ENCODE measurements around the gene TMEM53. TPM values are rescaled to one million over a fixed set of nuclear protein-coding genes. Genes with fewer than 3 reads are reported as not detected.

Gene TMEM53
- total RNA-seq, 1 experiment from 2014 or later = 10.9 TPM

DNA sequence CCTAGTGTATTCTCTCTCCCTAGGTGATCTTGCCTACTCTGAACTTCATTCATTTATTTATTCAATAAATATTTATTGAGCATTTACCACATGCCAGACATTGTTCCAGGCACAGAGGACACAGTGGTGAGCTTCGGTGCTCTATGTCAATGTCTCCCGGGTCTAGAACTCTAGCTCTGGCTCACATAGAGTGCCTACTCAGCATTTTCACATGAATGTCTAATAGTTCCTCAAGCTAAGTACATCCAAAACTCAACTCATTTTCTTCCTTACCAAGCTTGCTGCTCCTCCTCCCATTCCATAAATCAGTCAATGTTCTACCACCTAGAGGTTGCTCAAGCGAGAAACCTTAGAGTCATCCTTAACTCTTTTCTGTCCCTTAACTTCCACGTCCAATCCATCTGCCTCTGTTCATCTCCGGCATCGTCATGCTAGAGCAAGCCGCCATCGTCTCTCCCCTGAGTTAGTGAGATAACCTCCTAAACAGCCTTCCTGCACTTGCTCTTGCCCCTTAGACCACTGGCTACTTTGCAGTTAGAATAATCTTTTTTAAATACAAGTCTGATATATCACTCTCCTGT is 67.5 kb downstream of the TMEM53 start:
- Mint-ChIP-seq H3K36me3 (ENCODE audit: insufficient read depth, unreplicated experiment) (no peaks in the 10 kb centered on the region), H3K4me3 (ENCODE audit: low read depth, unreplicated experiment) (no peak overlapping the region), H3K27ac (ENCODE audit: unreplicated experiment) (no peak overlapping the region), H3K27me3 (ENCODE audit: unreplicated experiment) (peaks cover 62% of the 10 kb centered on the region), H3K9me3 (ENCODE audit: low read depth, unreplicated experiment) (no peaks in the 10 kb centered on the region), H3K4me1 (ENCODE audit: low read depth, unreplicated experiment) (no peaks in the 10 kb centered on the region)
- CTCF ChIA-PET = no interaction called here
- TF ChIP-seq, protein P1, sequence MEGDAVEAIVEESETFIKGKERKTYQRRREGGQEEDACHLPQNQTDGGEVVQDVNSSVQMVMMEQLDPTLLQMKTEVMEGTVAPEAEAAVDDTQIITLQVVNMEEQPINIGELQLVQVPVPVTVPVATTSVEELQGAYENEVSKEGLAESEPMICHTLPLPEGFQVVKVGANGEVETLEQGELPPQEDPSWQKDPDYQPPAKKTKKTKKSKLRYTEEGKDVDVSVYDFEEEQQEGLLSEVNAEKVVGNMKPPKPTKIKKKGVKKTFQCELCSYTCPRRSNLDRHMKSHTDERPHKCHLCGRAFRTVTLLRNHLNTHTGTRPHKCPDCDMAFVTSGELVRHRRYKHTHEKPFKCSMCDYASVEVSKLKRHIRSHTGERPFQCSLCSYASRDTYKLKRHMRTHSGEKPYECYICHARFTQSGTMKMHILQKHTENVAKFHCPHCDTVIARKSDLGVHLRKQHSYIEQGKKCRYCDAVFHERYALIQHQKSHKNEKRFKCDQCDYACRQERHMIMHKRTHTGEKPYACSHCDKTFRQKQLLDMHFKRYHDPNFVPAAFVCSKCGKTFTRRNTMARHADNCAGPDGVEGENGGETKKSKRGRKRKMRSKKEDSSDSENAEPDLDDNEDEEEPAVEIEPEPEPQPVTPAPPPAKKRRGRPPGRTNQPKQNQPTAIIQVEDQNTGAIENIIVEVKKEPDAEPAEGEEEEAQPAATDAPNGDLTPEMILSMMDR (IDR thresholded peaks at IDR 0.05; ENCODE audit: unreplicated experiment) = no peak
- no TSS peak for BruUV-seq (replicated peaks)
- intact Hi-C loops (cut with micrococcal nuclease; ENCODE audit: unreplicated experiment) = no loop called here
- no peak for DNase-seq

DNA sequence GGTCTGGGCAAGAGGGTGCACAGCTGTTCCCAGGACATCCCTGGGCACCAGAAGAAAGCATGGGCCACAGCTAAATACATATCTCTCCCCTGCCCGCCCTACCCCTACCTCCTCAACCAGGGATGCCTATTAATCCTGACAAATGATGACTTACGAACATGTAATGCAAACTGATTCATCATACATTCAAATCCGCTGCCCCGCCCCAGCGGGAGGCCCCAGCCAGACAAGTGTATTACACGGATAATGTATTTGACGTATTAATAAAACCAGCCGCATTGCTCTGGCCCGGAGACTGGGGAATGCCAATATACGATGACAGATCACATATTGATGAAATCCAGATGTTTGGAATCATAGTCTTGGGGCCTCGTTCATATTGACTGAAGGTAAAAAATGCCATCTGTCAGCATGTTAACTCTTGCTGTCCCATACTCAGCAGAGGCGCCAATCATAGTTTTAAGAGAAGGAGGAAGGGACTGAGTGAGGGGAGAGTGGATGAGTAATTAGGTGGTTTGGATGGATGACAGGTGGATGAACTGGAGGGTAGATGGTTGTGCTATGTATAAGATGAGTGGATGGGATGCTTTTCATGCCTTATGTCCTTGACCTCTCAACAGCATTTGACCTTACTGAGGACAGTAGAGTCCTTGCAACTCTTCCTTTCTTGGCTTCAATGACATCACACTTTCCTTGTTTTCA is 68.2 kb downstream of the TMEM53 start:
- TF ChIP-seq, protein P1 (IDR thresholded peaks at IDR 0.05; ENCODE audit: unreplicated experiment) = no peak
- Mint-ChIP-seq H3K36me3 (ENCODE audit: insufficient read depth, unreplicated experiment) (no peaks in the 10 kb centered on the region), H3K27me3 (ENCODE audit: unreplicated experiment) (peaks cover 55% of the 10 kb centered on the region), H3K27ac (ENCODE audit: unreplicated experiment) (no peak overlapping the region), H3K4me3 (ENCODE audit: low read depth, unreplicated experiment) (no peak overlapping the region), H3K9me3 (ENCODE audit: low read depth, unreplicated experiment) (no peaks in the 10 kb centered on the region), H3K4me1 (ENCODE audit: low read depth, unreplicated experiment) (no peaks in the 10 kb centered on the region)
- DNase-seq = no peak
- intact Hi-C loops (cut with micrococcal nuclease; ENCODE audit: unreplicated experiment) = no loop called here
- CTCF ChIA-PET = no interaction called here
- BruUV-seq (replicated peaks) = no TSS peak

DNA sequence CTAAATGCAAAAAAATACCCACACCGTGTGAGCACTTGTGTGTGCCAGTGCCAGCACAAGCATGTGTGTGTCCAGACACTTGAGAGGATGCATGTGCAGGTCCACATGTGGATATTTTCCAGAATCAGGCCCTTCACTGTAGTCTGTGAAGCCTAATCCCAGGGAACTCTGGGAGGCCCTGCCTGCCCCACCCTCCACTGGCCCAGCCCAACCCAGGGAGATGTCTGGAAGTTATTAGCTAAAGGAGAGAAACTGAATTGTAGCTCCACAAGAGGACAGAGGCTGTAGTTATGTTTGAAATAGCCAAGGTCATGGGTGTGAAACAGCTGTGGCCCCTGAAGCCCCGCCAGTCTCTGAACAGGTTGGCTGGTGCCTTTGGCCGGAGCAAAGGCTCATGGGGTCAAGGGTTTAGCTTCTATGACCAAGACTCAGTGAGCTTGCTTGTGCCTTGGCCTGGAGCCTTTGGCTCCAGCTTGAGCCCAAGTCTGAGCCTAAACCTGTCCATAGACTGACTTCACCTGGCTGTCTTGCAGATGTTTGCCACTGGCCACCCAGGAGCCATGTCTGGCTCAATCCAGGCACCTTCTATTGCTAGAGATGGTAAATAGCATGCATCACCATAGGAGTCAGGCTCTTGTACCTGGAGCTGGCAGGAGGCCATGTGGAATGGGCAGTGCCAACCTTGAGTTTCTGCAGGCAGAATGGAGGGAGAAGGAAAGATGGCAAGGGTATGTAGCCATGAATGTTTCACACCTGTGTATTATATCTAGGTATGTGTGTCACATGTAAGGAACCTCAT is 69.9 kb downstream of the TMEM53 start:
- CTCF ChIA-PET = no interaction called here
- no peak overlapping the region for H3K4me3 Mint-ChIP-seq (ENCODE audit: low read depth, unreplicated experiment)
- no peaks in the 10 kb centered on the region for H3K36me3 Mint-ChIP-seq (ENCODE audit: insufficient read depth, unreplicated experiment)
- TF ChIP-seq, protein P1 (IDR thresholded peaks at IDR 0.05; ENCODE audit: unreplicated experiment) = no peak
- intact Hi-C loops (cut with micrococcal nuclease; ENCODE audit: unreplicated experiment) = no loop called here
- H3K9me3 Mint-ChIP-seq (ENCODE audit: low read depth, unreplicated experiment) = no peaks in the 10 kb centered on the region
- H3K27me3 Mint-ChIP-seq (ENCODE audit: unreplicated experiment) = peaks cover 38% of the 10 kb centered on the region
- no peak overlapping the region for H3K27ac Mint-ChIP-seq (ENCODE audit: unreplicated experiment)
- DNase-seq = no peak
- H3K4me1 Mint-ChIP-seq (ENCODE audit: low read depth, unreplicated experiment) = no peaks in the 10 kb centered on the region
- no TSS peak for BruUV-seq (replicated peaks)

GRCh38 chr1:44603718-44604117 is 70.6 kb downstream of the TMEM53 start:
- Mint-ChIP-seq H3K36me3 (ENCODE audit: insufficient read depth, unreplicated experiment) (no peaks in the 10 kb centered on the region), H3K9me3 (ENCODE audit: low read depth, unreplicated experiment) (no peaks in the 10 kb centered on the region), H3K4me1 (ENCODE audit: low read depth, unreplicated experiment) (no peaks in the 10 kb centered on the region), H3K4me3 (ENCODE audit: low read depth, unreplicated experiment) (no peak overlapping the region), H3K27me3 (ENCODE audit: unreplicated experiment) (peaks cover 32% of the 10 kb centered on the region), H3K27ac (ENCODE audit: unreplicated experiment) (no peak overlapping the region)
- no TSS peak for BruUV-seq (replicated peaks)
- CTCF ChIA-PET = no interaction called here
- DNase-seq = no peak
- intact Hi-C loops (cut with micrococcal nuclease; ENCODE audit: unreplicated experiment) = no loop called here
- TF ChIP-seq, protein P1 (IDR thresholded peaks at IDR 0.05; ENCODE audit: unreplicated experiment) = no peak

Other genes with a start within 250 kb of the TMEM53 start
- gene ARMH1, start 233 bp upstream of the TMEM53 start, total RNA-seq (2022) = 4.7 and 5.8 TPM in 2 replicates
- not detected in 2 replicates for gene RNU5D-1, start 56.7 kb upstream of the TMEM53 start, total RNA-seq (2022)
- gene KIF2C, start 65.4 kb upstream of the TMEM53 start, total RNA-seq (2022) = 54.9 and 67.6 TPM in 2 replicates
- gene RPS8, start 101.1 kb upstream of the TMEM53 start, total RNA-seq (2022) = 965 and 1,104 TPM in 2 replicates
- 0.40 TPM in 1 of 2 replicates, not detected in the other for gene BEST4, start 113.7 kb upstream of the TMEM53 start, total RNA-seq (2022)
- gene PLK3, start 125.9 kb upstream of the TMEM53 start, total RNA-seq (2022) = 15.6 and 17.8 TPM in 2 replicates
- 0.66 and 0.69 TPM in 2 replicates for gene DYNLT4, start 132.9 kb upstream of the TMEM53 start, total RNA-seq (2022)
- 5.2 and 5.9 TPM in 2 replicates for gene BTBD19, start 134.0 kb upstream of the TMEM53 start, total RNA-seq (2022)
- 0.76 and 0.78 TPM in 2 replicates for gene PTCH2, start 168.8 kb upstream of the TMEM53 start, total RNA-seq (2022)

Measured in Calu3 (cell line).